ENCODE measurements around the gene RNLS. TPM values are rescaled to one million over a fixed set of nuclear protein-coding genes. Genes with fewer than 3 reads are reported as not detected.

RNLS gene
- total RNA-seq, 1 donor from 2014 or later, result 6.0 TPM

- no peaks in the 10 kb centered on the region for H3K4me1 Mint-ChIP-seq (ENCODE audit: unreplicated experiment)
- TF ChIP-seq CTCF (IDR thresholded peaks at IDR 0.05; ENCODE audit: unreplicated experiment), result no peak
- no peaks in the 10 kb centered on the region for H3K36me3 Mint-ChIP-seq (ENCODE audit: low read depth, unreplicated experiment)
- no peaks in the 10 kb centered on the region for H3K27me3 Mint-ChIP-seq (ENCODE audit: unreplicated experiment)
- no peak overlapping the region for H3K27ac Mint-ChIP-seq (ENCODE audit: unreplicated experiment)
- no peaks in the 10 kb centered on the region for H3K9me3 Mint-ChIP-seq (ENCODE audit: unreplicated experiment)
- H3K4me3 Mint-ChIP-seq (ENCODE audit: unreplicated experiment), result no peak overlapping the region
- DNase-seq (ENCODE audit: low spot score), result no peak
Measured at GRCh38 chr10:88515235-88515634, 67.9 kb downstream of the RNLS start.

- no peak for DNase-seq (ENCODE audit: low spot score)
- Mint-ChIP-seq H3K4me1 (ENCODE audit: unreplicated experiment) (no peaks in the 10 kb centered on the region), H3K36me3 (ENCODE audit: low read depth, unreplicated experiment) (no peaks in the 10 kb centered on the region), H3K27me3 (ENCODE audit: unreplicated experiment) (peaks cover 1% of the 10 kb centered on the region), H3K27ac (ENCODE audit: unreplicated experiment) (no peak overlapping the region), H3K9me3 (ENCODE audit: unreplicated experiment) (no peaks in the 10 kb centered on the region), H3K4me3 (ENCODE audit: unreplicated experiment) (no peak overlapping the region)
- TF ChIP-seq CTCF (IDR thresholded peaks at IDR 0.05; ENCODE audit: unreplicated experiment), result no peak
Measured at GRCh38 chr10:88512599-88512998, 70.5 kb downstream of the RNLS start.

- DNase-seq (ENCODE audit: low spot score), result no peak
- TF ChIP-seq CTCF (IDR thresholded peaks at IDR 0.05; ENCODE audit: unreplicated experiment), result no peak
- H3K27ac Mint-ChIP-seq (ENCODE audit: unreplicated experiment), result no peak overlapping the region
Measured at GRCh38 chr10:88508796-88509195, 74.3 kb downstream of the RNLS start.

GRCh38 chr10:88507826-88508453 lies 75.2 kb downstream of the RNLS start:
- Mint-ChIP-seq H3K27ac (ENCODE audit: unreplicated experiment) (no peak overlapping the region), H3K36me3 (ENCODE audit: low read depth, unreplicated experiment) (no peaks in the 10 kb centered on the region), H3K27me3 (ENCODE audit: unreplicated experiment) (peaks cover 1% of the 10 kb centered on the region), H3K4me1 (ENCODE audit: unreplicated experiment) (peaks cover 11% of the 10 kb centered on the region), H3K9me3 (ENCODE audit: unreplicated experiment) (no peaks in the 10 kb centered on the region), H3K4me3 (ENCODE audit: unreplicated experiment) (no peak overlapping the region)
- TF ChIP-seq CTCF (IDR thresholded peaks at IDR 0.05; ENCODE audit: unreplicated experiment), result no peak
- DNase-seq (ENCODE audit: low spot score), result no peak

More at GRCh38 chr10:88508796-88509195, 74.3 kb downstream of the RNLS start:
- Mint-ChIP-seq H3K4me1 (ENCODE audit: unreplicated experiment) (peaks cover 11% of the 10 kb centered on the region), H3K27me3 (ENCODE audit: unreplicated experiment) (peaks cover 1% of the 10 kb centered on the region), H3K36me3 (ENCODE audit: low read depth, unreplicated experiment) (no peaks in the 10 kb centered on the region), H3K4me3 (ENCODE audit: unreplicated experiment) (no peak overlapping the region), H3K9me3 (ENCODE audit: unreplicated experiment) (no peaks in the 10 kb centered on the region)

- H3K27me3 Mint-ChIP-seq (ENCODE audit: unreplicated experiment), result peaks cover 1% of the 10 kb centered on the region
- no peak for DNase-seq (ENCODE audit: low spot score)
- H3K27ac Mint-ChIP-seq (ENCODE audit: unreplicated experiment), result no peak overlapping the region
- no peak overlapping the region for H3K4me3 Mint-ChIP-seq (ENCODE audit: unreplicated experiment)
- H3K9me3 Mint-ChIP-seq (ENCODE audit: unreplicated experiment), result no peaks in the 10 kb centered on the region
- TF ChIP-seq CTCF (IDR thresholded peaks at IDR 0.05; ENCODE audit: unreplicated experiment), result no peak
- H3K36me3 Mint-ChIP-seq (ENCODE audit: low read depth, unreplicated experiment), result no peaks in the 10 kb centered on the region
- peaks cover 11% of the 10 kb centered on the region for H3K4me1 Mint-ChIP-seq (ENCODE audit: unreplicated experiment)
Measured at GRCh38 chr10:88507404-88507803, 75.7 kb downstream of the RNLS start.

Measured in endothelial cell (in vitro differentiated cells).